MG63 (cell line): ENCODE measurements around the gene COL5A1. TPM values are rescaled to one million over a fixed set of nuclear protein-coding genes. Genes with fewer than 3 reads are reported as not detected.

Experiments used
- DNase-seq: peaks from one replicate; pipeline ENCODE4 v3.0.0-alpha.2; 2020
- H3K27me3 ChIP-seq: fragments of 250-450 bp; sonication (Bioruptor Pico); 2 replicates; pipeline ENCODE4 v1.5.1; 2020; ENCODE audit warnings: mild to moderate bottlenecking, moderate library complexity
- H3K36me3 ChIP-seq: fragments of 250-450 bp; sonication (Bioruptor Pico); 2 replicates; pipeline ENCODE4 v1.5.1; 2020; ENCODE audit warnings: mild to moderate bottlenecking, moderate library complexity
- H3K4me3 ChIP-seq: fragments of 250-450 bp; sonication (Bioruptor Pico); 2 replicates; pipeline ENCODE4 v1.5.1; 2020; ENCODE audit warnings: mild to moderate bottlenecking, moderate library complexity
- H3K9me3 ChIP-seq: fragments of 250-450 bp; sonication (Bioruptor Pico); 2 replicates; pipeline ENCODE4 v1.5.1; 2020; ENCODE audit warnings: mild to moderate bottlenecking, moderate library complexity
- total RNA-seq: library from RNA; depleted of rRNA; stranded (reverse); fragments of >200 nt; shearing (Covaris generic); gene quantifications from 2 replicates; pipeline ENCODE4 v1.2.3, GENCODE V29; 2014; ENCODE audit warnings: low replicate concordance

The COL5A1 gene
- total RNA-seq, 1 experiment from 2014 or later, result 92.0 TPM

DNA sequence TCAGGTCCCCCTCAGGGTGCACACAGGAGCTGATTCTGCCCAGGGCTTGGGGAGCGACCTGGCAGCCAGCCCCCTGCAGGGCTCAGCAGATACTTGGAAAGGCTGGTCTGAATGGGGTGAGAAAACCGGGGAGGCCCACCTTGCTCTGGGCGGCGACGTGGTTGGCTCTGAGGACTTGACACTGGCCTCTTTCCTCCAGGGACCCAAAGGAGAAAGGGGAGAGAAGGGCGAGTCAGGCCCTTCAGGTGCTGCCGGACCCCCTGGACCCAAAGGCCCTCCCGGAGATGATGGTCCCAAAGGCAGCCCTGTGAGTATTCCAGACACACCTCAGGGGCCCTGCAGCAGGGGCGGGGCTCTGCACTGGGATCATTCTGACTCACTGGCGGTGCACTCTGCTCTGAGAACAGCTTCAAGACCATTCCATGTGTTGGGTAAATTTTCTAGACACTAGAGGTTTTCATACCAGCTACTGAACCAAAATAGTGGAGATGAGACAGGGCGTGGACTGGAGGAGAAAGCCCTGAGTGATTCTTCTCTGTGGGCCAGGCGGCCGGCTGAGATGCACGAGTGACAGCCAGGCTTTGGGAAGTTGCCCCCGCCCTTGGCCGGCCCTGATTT is 173.1 kb downstream of the COL5A1 start:
- no peak for DNase-seq
- Histone ChIP-seq H3K9me3 (no peaks in the 10 kb centered on the region), H3K27me3 (no peaks in the 10 kb centered on the region), H3K36me3 (peaks cover 33% of the 10 kb centered on the region), H3K4me3 (no peak overlapping the region)

GRCh38 chr9:134815435-134816214 is 174.0 kb downstream of the COL5A1 start:
- H3K4me3 ChIP-seq, result no peak overlapping the region
- no peak for DNase-seq
- peaks cover 33% of the 10 kb centered on the region for H3K36me3 ChIP-seq
- H3K9me3 ChIP-seq, result no peaks in the 10 kb centered on the region
- H3K27me3 ChIP-seq, result no peaks in the 10 kb centered on the region

DNA sequence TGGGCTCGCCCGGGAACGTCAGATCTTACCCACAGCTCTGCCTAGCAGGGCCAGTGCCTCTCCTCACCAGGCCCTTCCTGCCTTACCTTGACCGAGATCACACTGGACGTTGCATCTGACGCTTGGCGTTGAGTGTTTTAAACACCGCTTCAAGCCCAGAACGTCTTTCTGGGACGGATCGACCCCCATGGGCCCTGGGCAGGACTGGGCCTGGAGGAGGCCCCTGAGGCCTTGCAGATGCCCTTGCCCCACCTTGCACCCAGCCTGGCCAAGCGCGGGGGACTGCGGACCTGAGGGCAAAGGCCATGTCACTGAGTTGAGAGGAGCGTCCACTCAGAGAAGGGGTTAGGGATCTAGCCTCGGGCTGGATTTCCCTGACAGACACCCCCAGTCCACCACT is 174.7 kb downstream of the COL5A1 start:
- no peaks in the 10 kb centered on the region for H3K9me3 ChIP-seq
- no peak for DNase-seq
- H3K36me3 ChIP-seq, result peaks cover 33% of the 10 kb centered on the region
- H3K27me3 ChIP-seq, result no peaks in the 10 kb centered on the region
- no peak overlapping the region for H3K4me3 ChIP-seq

DNA sequence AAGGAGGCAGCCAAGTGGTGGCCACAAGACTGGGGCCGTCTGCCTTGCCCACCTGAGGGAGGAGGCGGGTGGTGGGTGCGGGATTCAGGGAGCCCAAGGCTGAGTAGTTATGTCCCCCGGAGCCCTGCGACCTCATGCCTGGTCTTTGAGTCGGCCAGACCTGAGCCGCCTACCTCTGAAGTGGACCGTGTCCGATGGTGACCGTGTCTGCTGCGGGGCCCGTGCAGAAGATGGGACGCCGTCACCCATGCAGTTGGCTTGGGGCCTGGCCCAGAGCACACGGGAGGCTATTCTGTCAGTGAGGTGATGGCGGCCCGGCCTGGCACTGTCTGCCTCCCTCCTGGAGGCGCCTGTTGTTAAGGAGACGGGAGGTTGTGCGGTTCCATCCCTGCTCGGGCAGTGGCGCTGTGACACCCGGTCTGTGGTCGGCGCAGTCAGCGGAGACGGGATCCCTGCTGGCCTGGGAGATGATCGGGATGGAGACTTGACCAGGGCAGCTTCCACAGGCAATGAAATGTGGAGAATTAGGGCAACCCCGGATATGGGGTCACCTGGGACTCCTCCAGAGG is 176.5 kb downstream of the COL5A1 start:
- Histone ChIP-seq H3K27me3 (no peaks in the 10 kb centered on the region), H3K9me3 (no peaks in the 10 kb centered on the region), H3K4me3 (no peak overlapping the region), H3K36me3 (peaks cover 23% of the 10 kb centered on the region)
- no peak for DNase-seq

GRCh38 chr9:134818591-134818990 is 177.0 kb downstream of the COL5A1 start:
- H3K4me3 ChIP-seq, result no peak overlapping the region
- no peaks in the 10 kb centered on the region for H3K9me3 ChIP-seq
- no peaks in the 10 kb centered on the region for H3K27me3 ChIP-seq
- DNase-seq, result no peak
- H3K36me3 ChIP-seq, result peaks cover 18% of the 10 kb centered on the region

DNA sequence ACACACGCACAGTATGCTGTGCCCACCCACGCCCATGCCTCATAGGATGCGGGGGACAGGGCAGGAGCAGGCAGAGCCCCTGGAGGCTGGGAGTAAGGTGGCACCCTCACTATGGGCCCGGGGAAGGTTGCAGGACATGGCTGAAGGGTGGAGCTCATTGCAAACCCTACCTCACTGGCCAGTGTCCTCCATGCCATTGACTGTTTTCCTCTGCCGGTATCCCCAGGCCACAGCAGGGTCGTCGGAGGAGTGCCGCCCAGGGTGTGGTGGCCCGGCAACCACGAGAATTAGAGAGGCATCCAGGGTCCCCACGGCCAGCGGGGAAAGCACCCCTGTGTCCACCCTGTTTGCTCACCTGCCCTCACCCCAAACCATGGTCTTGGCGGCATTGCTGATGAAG is 179.3 kb downstream of the COL5A1 start:
- DNase-seq, result no peak
- H3K36me3 ChIP-seq, result peaks cover 16% of the 10 kb centered on the region
- H3K27me3 ChIP-seq, result no peaks in the 10 kb centered on the region
- no peaks in the 10 kb centered on the region for H3K9me3 ChIP-seq
- H3K4me3 ChIP-seq, result no peak overlapping the region

DNA sequence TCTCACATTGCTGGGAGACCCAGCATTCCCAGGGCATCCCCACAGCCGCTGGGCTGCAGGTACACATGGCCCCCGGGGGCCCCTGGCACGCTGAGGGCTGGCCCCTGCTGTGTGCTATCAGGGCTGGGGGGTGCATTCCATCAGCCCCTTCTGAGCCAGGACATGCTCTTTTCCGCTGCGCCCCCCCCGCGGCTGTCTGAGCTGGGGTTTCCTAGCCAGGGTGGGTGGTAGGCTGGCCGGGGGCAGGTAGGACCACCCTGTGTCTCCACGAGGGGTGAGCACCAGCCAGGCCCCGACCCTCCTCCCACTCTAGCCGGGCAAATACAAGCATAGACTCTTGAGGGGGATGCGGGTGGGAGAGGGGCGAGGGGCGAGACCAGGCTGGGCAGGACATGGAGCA is 180.9 kb downstream of the COL5A1 start:
- H3K36me3 ChIP-seq, result peaks cover 12% of the 10 kb centered on the region
- no peaks in the 10 kb centered on the region for H3K27me3 ChIP-seq
- no peaks in the 10 kb centered on the region for H3K9me3 ChIP-seq
- no peak for DNase-seq
- no peak overlapping the region for H3K4me3 ChIP-seq

- H3K4me3 ChIP-seq, result no peak overlapping the region
- DNase-seq, result no peak
- peaks cover 16% of the 10 kb centered on the region for H3K36me3 ChIP-seq
- no peaks in the 10 kb centered on the region for H3K27me3 ChIP-seq
- no peaks in the 10 kb centered on the region for H3K9me3 ChIP-seq
Observed at GRCh38 chr9:134823623-134824022, 182.0 kb downstream of the COL5A1 start.

DNA sequence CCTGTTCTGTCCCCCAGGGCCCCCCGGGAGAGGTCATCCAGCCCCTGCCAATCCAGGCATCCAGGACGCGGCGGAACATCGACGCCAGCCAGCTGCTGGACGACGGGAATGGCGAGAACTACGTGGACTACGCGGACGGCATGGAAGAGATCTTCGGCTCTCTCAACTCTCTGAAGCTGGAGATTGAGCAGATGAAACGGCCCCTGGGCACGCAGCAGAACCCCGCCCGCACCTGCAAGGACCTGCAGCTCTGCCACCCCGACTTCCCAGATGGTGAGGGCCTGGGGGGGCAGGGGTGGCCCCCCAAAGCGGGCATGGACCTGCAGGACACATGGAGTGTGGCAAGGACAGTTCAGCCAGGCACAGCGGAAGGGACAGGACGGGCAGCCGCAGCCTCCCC is 183.0 kb downstream of the COL5A1 start:
- DNase-seq, result no peak
- H3K27me3 ChIP-seq, result no peaks in the 10 kb centered on the region
- H3K36me3 ChIP-seq, result peaks cover 17% of the 10 kb centered on the region
- no peak overlapping the region for H3K4me3 ChIP-seq
- no peaks in the 10 kb centered on the region for H3K9me3 ChIP-seq

DNA sequence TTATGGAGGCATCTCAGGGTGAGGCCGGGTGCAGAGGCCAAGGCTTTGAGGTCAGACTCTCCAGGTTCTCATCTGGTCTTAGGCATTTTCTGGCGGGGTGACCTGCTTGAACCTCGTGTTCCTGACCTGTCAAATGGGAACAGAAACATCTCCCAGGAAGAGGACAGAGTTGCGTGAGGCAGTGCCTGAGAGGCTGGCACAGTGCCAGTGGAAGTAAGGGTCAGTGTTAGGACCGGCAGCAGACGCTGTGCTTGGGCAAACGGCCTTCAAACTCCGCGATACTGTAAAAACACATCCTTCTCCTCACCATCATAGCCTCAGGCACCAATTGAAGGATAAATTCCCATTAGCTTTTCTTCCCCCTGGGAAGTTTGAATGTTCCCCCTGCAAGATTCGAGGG is 183.4 kb downstream of the COL5A1 start:
- no peak for DNase-seq
- Histone ChIP-seq H3K4me3 (no peak overlapping the region), H3K36me3 (peaks cover 17% of the 10 kb centered on the region), H3K27me3 (no peaks in the 10 kb centered on the region), H3K9me3 (no peaks in the 10 kb centered on the region)

DNA sequence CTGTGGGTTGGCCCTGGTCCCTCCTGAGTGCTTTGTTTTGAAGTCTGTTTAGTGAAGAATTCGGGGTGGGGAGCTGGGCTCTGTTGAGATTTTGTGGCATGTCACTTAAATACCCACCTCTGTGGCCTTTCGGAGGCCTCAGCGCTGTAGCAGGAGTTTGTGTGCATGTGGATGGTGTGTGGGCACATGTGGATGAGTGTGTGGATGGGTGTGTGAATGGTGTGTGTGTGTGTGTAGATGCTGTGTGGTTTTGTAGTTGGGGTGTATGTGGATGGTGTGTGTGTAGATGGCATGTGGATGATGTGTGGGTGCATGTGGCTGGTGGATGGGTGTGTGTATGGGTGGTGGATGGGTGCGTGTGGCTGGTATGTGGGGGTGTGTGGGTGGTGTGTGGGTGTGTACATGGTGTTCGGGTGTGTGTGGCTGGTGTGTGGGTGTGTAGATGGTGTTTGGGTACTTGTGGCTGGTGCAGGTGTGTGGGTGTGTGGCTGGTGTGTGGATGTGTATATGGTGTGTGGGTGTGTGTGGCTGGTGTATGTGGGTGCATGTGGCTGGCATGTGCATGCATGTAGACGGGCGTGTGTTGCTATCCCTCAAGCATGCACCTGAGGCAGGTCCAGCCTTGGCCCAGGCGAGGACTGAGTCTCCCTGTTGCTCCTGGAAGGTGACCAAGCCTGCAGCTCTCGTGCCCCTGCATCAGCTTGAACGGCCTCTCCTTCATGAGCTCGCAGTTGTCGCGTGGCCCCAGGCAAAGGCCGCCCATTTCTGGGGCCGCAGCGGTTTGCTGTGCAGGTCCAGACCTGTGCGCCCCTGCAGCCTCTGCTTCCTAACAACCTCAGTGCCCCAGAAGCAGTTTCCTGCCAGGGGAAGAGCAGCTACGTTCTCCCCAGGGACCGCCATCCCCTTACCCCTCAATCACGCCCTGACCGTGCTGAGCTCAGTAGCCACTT is 185.0 kb downstream of the COL5A1 start:
- no peak for DNase-seq
- Histone ChIP-seq H3K9me3 (no peaks in the 10 kb centered on the region), H3K27me3 (no peaks in the 10 kb centered on the region), H3K4me3 (no peak overlapping the region), H3K36me3 (peaks cover 24% of the 10 kb centered on the region)

DNA sequence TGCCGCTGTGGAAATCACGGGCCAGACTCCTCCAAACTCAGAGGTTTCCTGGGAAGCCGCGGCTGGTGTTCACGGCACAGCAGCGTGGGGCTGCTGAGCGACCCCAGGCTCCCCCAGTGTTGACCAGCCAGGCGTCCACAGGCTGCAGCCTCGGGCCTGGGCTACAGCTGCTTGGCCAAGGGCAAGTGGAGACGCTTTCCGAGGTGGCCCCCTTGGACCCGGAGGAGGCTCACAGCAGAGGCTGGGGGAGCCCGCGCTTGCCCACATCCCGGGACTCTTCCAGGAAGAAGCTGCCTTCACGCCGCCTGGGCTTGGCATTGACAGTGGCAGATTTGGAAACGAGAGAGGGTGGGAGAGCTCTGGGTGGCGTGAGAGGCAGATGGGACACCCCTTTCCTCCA is 186.0 kb downstream of the COL5A1 start:
- H3K27me3 ChIP-seq, result no peaks in the 10 kb centered on the region
- no peak overlapping the region for H3K4me3 ChIP-seq
- DNase-seq, result no peak
- peaks cover 27% of the 10 kb centered on the region for H3K36me3 ChIP-seq
- no peaks in the 10 kb centered on the region for H3K9me3 ChIP-seq

DNA sequence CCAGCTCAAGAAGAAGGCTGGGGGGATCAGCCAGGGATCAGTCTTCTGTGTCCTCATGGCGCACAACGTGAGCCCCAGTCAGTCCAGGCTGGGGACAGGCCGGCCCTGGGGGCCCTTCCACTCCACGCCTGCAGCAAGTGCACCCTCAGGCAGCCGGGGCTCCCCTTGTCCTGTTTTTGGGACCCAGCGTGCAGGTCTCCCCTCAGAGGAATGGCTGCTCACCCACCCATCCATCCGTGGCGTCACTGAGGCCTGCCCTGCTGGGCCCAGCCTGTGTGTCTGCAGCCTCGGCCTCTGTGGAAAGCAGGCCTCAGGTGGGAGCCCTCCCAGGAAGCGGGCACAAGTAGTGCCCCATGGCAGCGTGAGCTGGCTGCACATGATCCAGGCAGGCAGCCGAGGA is 186.4 kb downstream of the COL5A1 start:
- Histone ChIP-seq H3K4me3 (no peak overlapping the region), H3K36me3 (peaks cover 31% of the 10 kb centered on the region), H3K27me3 (no peaks in the 10 kb centered on the region), H3K9me3 (no peaks in the 10 kb centered on the region)
- no peak for DNase-seq

DNA sequence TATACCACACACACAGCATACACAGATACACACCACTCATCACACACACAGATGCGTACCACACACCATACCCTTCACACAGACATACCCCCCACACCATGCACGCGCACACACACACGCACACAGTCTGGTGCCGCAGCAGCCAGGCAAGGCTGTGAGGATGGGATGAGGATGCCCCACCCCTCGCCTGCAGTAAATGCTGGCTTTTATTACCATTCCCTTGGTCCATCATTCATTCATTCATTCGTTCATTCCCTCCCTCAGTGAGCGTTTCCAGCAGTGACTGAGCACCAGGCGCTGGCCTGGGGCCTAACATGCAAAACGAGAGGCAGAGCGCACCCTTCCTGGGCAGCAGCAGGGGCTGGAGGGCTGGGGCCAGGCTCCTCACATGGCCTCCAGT is 187.3 kb downstream of the COL5A1 start:
- H3K36me3 ChIP-seq, result peaks cover 31% of the 10 kb centered on the region
- H3K4me3 ChIP-seq, result no peak overlapping the region
- no peak for DNase-seq
- no peaks in the 10 kb centered on the region for H3K27me3 ChIP-seq
- no peaks in the 10 kb centered on the region for H3K9me3 ChIP-seq

DNA sequence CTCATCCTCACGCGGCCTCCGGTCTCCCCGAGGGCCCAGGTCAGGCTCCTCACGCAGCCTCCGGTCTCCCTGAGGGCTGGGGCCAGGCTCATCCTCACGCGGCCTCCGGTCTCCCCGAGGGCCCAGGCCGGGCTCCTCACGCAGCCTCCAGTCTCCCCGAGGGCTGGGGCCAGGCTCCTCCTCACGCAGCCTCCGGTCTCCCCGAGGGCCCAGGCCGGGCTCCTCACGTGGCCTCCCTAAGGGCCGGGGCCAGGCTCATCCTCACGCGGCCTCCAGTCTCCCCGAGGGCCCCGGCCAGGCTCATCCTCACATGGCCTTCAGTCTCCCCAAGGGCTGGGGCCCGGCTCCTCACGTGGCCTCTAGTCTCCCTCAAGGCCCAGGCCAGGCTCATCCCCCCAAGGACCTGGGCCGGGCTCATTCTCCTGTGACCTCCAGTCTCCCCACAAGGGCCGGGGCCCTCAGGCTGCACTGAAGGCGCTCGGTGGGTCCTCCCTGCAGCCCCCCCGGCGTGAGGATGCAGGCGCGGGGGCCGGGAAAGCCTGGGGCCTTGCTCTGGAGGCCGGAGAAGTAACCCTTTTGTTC is 187.8 kb downstream of the COL5A1 start:
- Histone ChIP-seq H3K4me3 (no peak overlapping the region), H3K36me3 (peaks cover 36% of the 10 kb centered on the region), H3K9me3 (no peaks in the 10 kb centered on the region), H3K27me3 (no peaks in the 10 kb centered on the region)
- DNase-seq, result no peak

GRCh38 chr9:134830126-134830525 is 188.5 kb downstream of the COL5A1 start:
- Histone ChIP-seq H3K9me3 (no peaks in the 10 kb centered on the region), H3K4me3 (no peak overlapping the region), H3K27me3 (no peaks in the 10 kb centered on the region), H3K36me3 (peaks cover 31% of the 10 kb centered on the region)
- DNase-seq, result no peak
